Measurements from ENCODE around the gene CASKIN1. TPM values are rescaled to one million over a fixed set of nuclear protein-coding genes. Genes with fewer than 3 reads are reported as not detected.
"Not testable (repeated sequence)": the region's sequence is repeated elsewhere in the genome, so short reads cannot be mapped to it uniquely, and the experiment has no call there.

The CASKIN1 gene
- total and polyA plus RNA-seq, 2 of the 8 experiments (the other 6 are each of a cell fraction or from before 2014, with no cell fraction given) = 1.2 to 6.4 TPM

- 91% methylated on average over 9 of the region's 9 CpGs; no CpG with 5 or more reads in 1 of the 2 experiments for WGBS, 2 experiments (ENCODE audit: extremely low coverage in 1 of 2, insufficient coverage in 1 of 2, insufficient read length in 1 of 2, insufficient replicate concordance in 2 of 2, low coverage in 1 of 2, low lambda C conversion rate in 2 of 2, missing lambda C conversion rate in 1 of 2)
- not testable (repeated sequence) for H4K8ac ChIP-seq (ENCODE audit: extremely low read depth, insufficient read depth, low read length); H2AK5ac ChIP-seq (ENCODE audit: low read depth, low read length); H3K27ac ChIP-seq (ENCODE audit: low read depth, low read length); H3K4me3 ChIP-seq (ENCODE audit: extremely low read depth in 1 of 4, insufficient read depth in 2 of 4, low read depth in 3 of 4, low read length in 4 of 4); H3K79me2 ChIP-seq (ENCODE audit: control insufficient read depth in 1 of 2, insufficient read depth in 2 of 2, low read length in 2 of 2); H2BK20ac ChIP-seq (ENCODE audit: low read length); H2BK5ac ChIP-seq (ENCODE audit: low read depth, low read length); H3K18ac ChIP-seq (ENCODE audit: extremely low read depth, low read length); H2BK120ac ChIP-seq (replicated peaks; ENCODE audit: low read depth, low read length); H4K91ac ChIP-seq (replicated peaks; ENCODE audit: insufficient read length, low read length); H2AFZ ChIP-seq (ENCODE audit: low read length); H3K14ac ChIP-seq (ENCODE audit: insufficient read length); H2BK12ac ChIP-seq (ENCODE audit: low read depth, low read length); H3K79me1 ChIP-seq (ENCODE audit: low read depth, low read length); H3K9ac ChIP-seq (replicated peaks in 1 of 4; ENCODE audit: extremely low read depth in 1 of 4, low read depth in 3 of 4, low read length in 3 of 4); H2BK15ac ChIP-seq (ENCODE audit: low read length); H3K4me2 ChIP-seq (ENCODE audit: insufficient read depth in 1 of 2, low read depth in 2 of 2, low read length in 2 of 2); DNase-seq (ENCODE audit: low read depth in 1 of 2, low spot score in 2 of 2); H3K23ac ChIP-seq (ENCODE audit: insufficient read length); H3K4ac ChIP-seq (replicated peaks; ENCODE audit: insufficient read length, low read depth, low read length); H3K56ac ChIP-seq (replicated peaks; ENCODE audit: insufficient read length, low read depth, low read length); FAIRE-seq; H4K5ac ChIP-seq (ENCODE audit: insufficient read length, low read depth, low read length); H3K9me3 ChIP-seq (ENCODE audit: insufficient read depth in 2 of 2, low read depth in 1 of 2, low read length in 1 of 2)
- CTCF ChIA-PET (ENCODE audit: partially characterized antibody) = interaction anchor here (0.6 to 1.6 kb wide), 4 partner anchors 12 to 188 kb away, joined by 3 to 6 read pairs (median 3); partner anchors contain the start of gene ECI1
- Histone ChIP-seq H3K23me2 (ENCODE audit: low read depth, low read length) (peaks cover 16% of the 10 kb centered on the region; the same call in 1 of the 2 replicates), H3K36me3 (ENCODE audit: control insufficient read depth in 2 of 4, insufficient read depth in 4 of 4, low read length in 3 of 4) (peaks cover 10 to 32% (median 18%) of the 10 kb centered on the region in 4 experiments; a peak in 7 of 8 replicates), H3K4me1 (replicated peaks in 1 of 4; ENCODE audit: control insufficient read depth in 3 of 4, insufficient read depth in 4 of 4, low read length in 3 of 4) (peaks cover 0 to 19% (median 10%) of the 10 kb centered on the region in 4 experiments; a peak in 5 of 7 replicates), H3K27me3 (replicated peaks in 1 of 4; ENCODE audit: control insufficient read depth in 3 of 4, extremely low read depth in 1 of 4, insufficient read depth in 3 of 4, low read length in 3 of 4) (peaks cover 4 to 20% (median 16%) of the 10 kb centered on the region in 4 experiments; a peak in 6 of 7 replicates), H4K20me1 (replicated peaks in 1 of 2; ENCODE audit: control insufficient read depth in 1 of 2, insufficient read depth in 2 of 2, low read length in 2 of 2) (peaks cover 4 to 20% of the 10 kb centered on the region in 2 experiments)
- POLR2A ChIA-PET (ENCODE audit: partially characterized antibody) = interaction anchor here (0.6 to 8.6 kb wide), 5 partner anchors 8 to 232 kb away, joined by 3 to 181 read pairs (median 4); partner anchors contain the start of genes ECI1 and PGP
Measured at GRCh38 chr16:2240331-2240730, 43.9 kb upstream of the CASKIN1 start.

Data from H1 (cell line).